Stimulated activated naive CD8-positive, alpha-beta T cell treated with anti-CD3 and anti-CD28 coated beads, Interleukin-15, Interleukin-2, amounts not matched to agents 100 ng/mL and 50 ng/mL, for 24 hours (primary cell): ENCODE measurements around the gene CD109.
A peak's percentile ranks its signal among the peaks of the same experiment; 100 is the strongest.
"Not testable (repeated sequence)": the region's sequence is repeated elsewhere in the genome, so short reads cannot be mapped to it uniquely, and the experiment has no call there.

Experiments used
- H3K27ac Mint-ChIP-seq: one replicate; pipeline ENCODE4 v1.8.0; 2021; ENCODE audit warnings: mild to moderate bottlenecking, mixed read lengths
- H3K27me3 Mint-ChIP-seq: one replicate; pipeline ENCODE4 v1.8.0; 2021; ENCODE audit warnings: mixed read lengths
- H3K36me3 Mint-ChIP-seq: one replicate; pipeline ENCODE4 v1.8.0; 2021; ENCODE audit warnings: low read depth, mixed read lengths
- H3K4me1 Mint-ChIP-seq: one replicate; pipeline ENCODE4 v1.8.0; 2021; ENCODE audit warnings: low read depth, mixed read lengths
- H3K4me3 Mint-ChIP-seq: one replicate; pipeline ENCODE4 v1.8.0; 2021; ENCODE audit warnings: mild to moderate bottlenecking, mixed read lengths
- H3K9me3 Mint-ChIP-seq: one replicate; pipeline ENCODE4 v1.8.0; 2021; ENCODE audit warnings: mixed read lengths

Gene CD109

DNA sequence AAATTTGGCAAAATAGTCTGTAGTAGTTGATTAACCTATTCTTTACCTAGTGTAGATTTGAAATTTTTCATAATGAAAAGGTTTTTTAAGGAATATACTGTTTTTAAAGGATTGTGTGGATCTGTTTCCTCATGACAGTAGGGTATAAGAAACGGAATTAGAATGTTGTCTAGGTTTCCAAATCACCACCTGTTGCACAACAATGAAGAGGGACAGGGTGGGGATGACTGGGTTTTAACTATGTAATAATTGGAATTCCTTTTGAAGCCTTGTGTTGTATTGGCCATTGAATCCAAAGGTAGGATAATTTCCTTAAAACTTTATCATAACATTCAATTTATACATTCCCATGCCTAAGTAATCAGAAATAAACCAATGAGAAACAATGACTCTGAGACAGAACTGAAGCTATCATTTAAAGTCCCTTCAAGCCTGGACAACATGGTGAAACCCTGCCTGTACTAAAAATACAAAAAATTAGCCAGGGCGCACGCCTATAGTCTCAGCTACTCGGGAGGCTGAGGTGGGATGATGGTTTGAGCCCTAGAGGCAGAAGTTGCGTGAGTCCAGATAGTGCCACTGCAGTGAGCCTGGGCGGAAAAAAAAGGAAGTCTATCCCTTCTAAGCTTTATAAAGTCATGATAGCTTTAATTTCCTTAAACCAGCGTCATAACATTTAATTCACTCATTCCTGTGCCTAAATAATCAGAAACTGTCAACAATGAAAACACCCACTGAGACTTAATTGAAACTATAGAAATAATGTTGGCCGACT, 23.9 kb upstream of the CD109 start:
- H3K4me3 Mint-ChIP-seq, result no peak overlapping the region
- H3K36me3 Mint-ChIP-seq, result no peaks in the 10 kb centered on the region
- no peaks in the 10 kb centered on the region for H3K9me3 Mint-ChIP-seq
- H3K27ac Mint-ChIP-seq, result no peak overlapping the region
- H3K27me3 Mint-ChIP-seq, result peaks cover 35% of the 10 kb centered on the region
- peaks cover 12% of the 10 kb centered on the region for H3K4me1 Mint-ChIP-seq

DNA sequence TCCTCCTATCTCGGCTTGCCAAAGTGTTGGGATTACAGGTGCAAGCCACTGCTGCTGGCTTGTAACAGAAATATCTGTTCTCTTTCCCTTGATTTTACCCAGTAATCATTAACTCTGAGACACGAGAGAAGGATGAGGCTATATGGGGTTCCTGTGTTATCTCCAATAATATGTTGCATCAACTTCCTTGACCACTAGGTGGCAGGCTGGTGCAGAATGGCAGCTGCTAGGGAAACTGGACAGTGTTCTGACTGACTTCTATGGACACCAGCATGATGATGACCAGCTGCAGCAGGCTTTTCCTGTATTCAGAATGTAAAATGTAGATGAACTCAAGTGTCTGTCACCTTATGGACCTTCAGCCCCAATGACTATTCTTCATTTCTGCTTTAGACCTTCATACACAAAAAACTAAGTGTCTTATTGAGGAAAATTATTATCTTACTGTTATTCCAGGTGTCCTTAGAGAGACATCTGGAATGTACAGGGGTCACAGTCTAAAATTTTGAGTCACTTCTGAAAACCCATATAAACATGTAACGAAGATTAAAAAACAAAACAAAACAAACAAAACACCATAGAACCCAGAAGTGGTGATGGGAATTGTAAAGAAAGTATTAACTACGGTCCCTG, 20.4 kb upstream of the CD109 start:
- no peak overlapping the region for H3K4me3 Mint-ChIP-seq
- H3K36me3 Mint-ChIP-seq, result no peaks in the 10 kb centered on the region
- H3K4me1 Mint-ChIP-seq, result peaks cover 3% of the 10 kb centered on the region
- H3K27me3 Mint-ChIP-seq, result peaks cover 21% of the 10 kb centered on the region
- no peaks in the 10 kb centered on the region for H3K9me3 Mint-ChIP-seq
- no peak overlapping the region for H3K27ac Mint-ChIP-seq

DNA sequence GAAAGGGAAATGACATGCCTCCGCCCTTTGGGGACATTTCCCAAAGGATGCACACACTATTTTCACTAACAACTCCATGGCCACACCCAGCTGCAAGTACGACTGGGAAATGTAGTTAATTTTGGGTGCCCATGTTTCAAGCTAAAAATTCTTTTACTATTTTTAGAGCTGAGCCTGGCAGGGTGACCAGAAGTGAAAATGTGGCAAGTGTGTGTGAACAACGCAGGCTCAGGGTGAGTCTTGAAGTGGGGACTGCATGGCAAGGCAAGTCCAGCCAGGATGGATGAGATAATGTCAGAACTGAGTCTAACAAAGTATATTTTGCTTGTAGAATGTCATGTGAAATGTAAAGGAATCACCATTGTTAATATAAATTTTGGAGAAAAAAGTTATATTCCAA, 17.0 kb upstream of the CD109 start:
- Mint-ChIP-seq H3K9me3 (peaks cover 6% of the 10 kb centered on the region), H3K4me1 (peaks cover 3% of the 10 kb centered on the region), H3K36me3 (no peaks in the 10 kb centered on the region), H3K27ac (no peak overlapping the region), H3K27me3 (peaks cover 16% of the 10 kb centered on the region), H3K4me3 (no peak overlapping the region)

DNA sequence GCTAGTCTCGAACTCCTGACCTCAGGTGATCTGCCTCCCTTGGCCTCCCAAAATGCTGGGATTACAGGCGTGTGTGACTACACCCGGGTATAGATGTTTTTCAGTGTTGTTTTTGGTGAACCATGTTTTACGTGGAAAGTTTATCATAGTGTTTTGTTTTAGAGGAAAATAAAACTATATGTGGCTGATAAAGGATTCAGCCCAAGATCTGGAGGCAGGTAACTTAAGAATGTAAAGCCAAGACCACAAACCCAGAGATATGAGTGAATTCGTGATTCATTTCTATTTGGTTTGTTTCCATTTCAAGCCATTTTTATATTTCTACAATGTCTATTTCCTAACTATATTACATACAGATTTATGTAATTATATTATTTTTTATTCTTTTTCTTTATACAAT, 16.2 kb upstream of the CD109 start:
- not testable (repeated sequence) for H3K4me1 Mint-ChIP-seq, H3K9me3 Mint-ChIP-seq, H3K36me3 Mint-ChIP-seq, H3K4me3 Mint-ChIP-seq, H3K27ac Mint-ChIP-seq
- H3K27me3 Mint-ChIP-seq, result peaks cover 21% of the 10 kb centered on the region

DNA sequence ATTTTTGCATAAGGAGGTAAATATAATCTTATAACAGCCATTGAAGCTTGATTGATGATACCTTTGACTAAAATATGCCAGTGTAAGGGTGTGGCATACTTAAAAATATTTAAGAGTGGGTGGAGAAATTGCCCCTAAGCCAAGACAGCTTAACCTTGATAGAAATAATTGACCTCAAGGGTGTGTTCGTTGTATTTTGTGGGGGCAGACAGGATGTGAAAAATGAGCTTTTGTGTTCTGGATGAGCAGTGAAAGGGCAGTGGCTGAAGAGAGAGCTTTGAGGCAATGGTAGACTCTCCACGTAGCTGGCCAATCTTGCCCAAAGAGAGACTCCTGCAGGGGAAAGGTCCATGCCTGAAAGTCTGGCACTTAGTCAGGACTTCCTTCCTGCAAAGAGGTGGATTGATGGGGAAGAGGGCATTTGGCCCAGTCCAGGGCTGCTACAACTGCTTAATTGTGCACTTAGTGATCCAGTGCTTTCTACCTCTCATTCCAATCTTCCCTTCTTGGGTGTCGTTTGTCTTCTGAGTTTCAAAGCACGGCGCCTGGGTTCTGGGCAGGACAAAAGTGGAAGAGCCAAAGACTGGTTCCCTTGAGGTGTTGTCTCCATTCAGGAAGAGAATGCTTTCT, 15.6 kb upstream of the CD109 start:
- Mint-ChIP-seq H3K4me3 (no peak overlapping the region), H3K4me1 (peaks cover 3% of the 10 kb centered on the region), H3K27me3 (peaks cover 21% of the 10 kb centered on the region), H3K27ac (no peak overlapping the region), H3K36me3 (no peaks in the 10 kb centered on the region), H3K9me3 (peaks cover 6% of the 10 kb centered on the region)

DNA sequence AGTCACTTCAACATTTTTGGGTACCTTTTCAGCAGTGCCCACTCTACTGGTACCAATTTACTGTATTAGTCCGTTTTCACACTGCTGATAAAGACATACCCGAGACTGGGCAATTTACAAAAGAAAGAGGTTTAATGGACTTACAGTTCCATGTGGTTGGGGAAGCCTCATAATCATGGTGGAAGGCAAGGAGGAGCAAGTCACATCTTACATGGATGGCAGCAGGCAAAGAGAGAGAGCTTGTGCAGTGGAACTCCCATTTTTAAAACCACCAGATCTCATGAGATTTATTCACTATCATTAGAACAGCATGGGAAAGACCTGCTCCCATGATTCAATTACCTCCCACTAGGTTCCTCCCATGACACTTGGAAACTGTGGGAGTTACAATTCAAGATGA, 12.4 kb upstream of the CD109 start:
- H3K4me1 Mint-ChIP-seq, H3K36me3 Mint-ChIP-seq, H3K9me3 Mint-ChIP-seq, H3K4me3 Mint-ChIP-seq, H3K27ac Mint-ChIP-seq: not testable (repeated sequence)
- peaks cover 39% of the 10 kb centered on the region for H3K27me3 Mint-ChIP-seq

DNA sequence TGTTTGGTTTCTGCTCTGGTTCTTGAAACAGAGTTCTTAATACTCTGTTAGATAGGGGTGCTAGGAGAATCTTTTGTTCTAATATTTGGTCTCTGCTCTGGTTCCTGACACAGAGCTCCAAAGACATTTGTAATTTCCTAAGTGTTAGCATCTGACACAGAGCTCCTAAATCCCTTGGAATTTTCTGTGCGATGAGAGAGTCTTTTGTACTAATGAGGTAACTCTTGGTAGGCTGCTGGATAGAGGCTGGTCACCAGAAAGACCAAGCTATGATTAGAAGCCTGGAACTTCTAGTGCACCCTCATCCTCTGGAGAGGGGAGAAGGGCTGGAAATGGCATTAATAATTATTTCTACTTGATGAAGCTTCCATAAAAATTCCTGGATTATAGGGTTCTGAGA, 7.7 kb upstream of the CD109 start:
- Mint-ChIP-seq H3K27ac (no peak overlapping the region), H3K4me3 (no peak overlapping the region), H3K27me3 (peaks cover 49% of the 10 kb centered on the region), H3K4me1 (peaks cover 9% of the 10 kb centered on the region), H3K9me3 (peaks cover 6% of the 10 kb centered on the region), H3K36me3 (no peaks in the 10 kb centered on the region)

DNA sequence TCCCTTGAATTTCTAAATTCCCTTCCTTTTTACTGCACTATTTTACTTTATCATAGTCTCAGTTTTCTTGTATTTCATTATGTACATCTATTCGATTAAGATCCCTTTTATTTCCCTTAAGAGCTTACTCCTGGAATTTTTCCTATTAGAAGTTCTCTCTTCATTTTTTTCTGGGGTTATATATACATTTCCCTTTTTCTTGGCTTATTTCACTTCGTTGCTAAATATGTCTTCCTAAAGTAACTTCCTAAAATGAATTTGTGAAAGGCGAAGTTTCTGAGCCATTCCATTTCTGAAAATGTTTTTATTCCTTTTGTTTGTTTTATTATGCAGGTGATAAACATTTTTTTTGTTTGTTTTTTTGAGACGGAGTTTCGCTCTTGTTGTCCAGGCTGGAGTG, 5.9 kb upstream of the CD109 start:
- H3K4me3 Mint-ChIP-seq, result no peak overlapping the region
- no peak overlapping the region for H3K27ac Mint-ChIP-seq
- H3K36me3 Mint-ChIP-seq, result no peaks in the 10 kb centered on the region
- H3K27me3 Mint-ChIP-seq, result peaks cover 38% of the 10 kb centered on the region
- no peaks in the 10 kb centered on the region for H3K9me3 Mint-ChIP-seq
- peaks cover 18% of the 10 kb centered on the region for H3K4me1 Mint-ChIP-seq

DNA sequence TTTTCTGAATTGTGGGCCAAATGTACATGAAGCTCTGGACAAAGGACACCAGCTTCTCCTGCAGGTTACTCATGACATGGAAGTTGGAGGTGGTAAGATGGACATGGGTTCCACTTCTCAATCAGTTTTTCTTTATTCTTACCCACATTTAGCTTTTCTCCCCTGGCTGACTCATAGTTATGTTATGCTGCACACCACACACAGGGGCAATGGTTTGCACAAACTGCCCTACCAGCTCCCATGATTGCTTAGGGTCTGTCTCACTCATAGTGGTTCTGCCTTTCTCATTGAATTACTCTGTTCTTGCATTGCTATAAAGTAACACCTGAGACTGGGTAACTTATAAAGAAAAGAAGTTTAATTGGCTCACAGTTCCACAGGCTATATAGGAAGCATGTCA, 4.5 kb upstream of the CD109 start:
- H3K27me3 Mint-ChIP-seq, result peaks cover 32% of the 10 kb centered on the region
- no peak overlapping the region for H3K4me3 Mint-ChIP-seq

DNA sequence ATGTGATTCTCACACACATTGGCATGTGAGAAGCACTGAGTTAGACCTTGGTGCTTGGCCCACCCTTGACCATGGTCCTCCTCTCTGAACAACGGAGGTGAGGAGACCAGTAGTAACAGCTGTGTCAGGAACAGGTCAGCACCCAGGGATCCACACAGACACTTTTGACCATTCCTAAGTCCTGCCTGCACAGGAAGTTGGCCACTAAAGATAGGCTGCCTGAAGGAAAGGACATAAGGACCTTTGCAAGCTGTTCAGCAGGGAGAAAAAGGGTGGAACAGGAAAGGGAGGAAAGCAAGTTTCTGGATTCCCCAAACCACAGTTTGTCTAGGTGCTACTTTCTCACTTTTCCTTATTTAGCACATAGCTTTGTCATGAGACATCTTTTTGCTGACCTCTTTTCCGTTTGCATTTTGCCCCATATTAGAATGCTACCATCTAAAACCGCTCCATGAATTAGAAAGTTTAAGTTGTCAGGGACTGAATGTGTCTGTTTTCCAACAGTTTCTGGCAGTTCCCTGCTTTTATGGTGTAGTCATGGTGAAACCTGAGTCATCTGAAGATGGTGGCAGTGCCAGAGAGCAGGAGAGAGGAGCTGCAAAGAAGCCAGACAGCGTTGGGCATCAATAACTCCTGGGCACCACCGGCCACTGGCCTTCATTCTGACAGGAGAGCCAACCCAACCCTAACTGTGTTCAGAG, 1.1 kb upstream of the CD109 start:
- H3K9me3 Mint-ChIP-seq, result no peaks in the 10 kb centered on the region

More for the DNA sequence above, 4.5 kb upstream of the CD109 start:
- Mint-ChIP-seq H3K36me3 (no peaks in the 10 kb centered on the region), H3K27ac (peak overlapping the region; percentile 11), H3K9me3 (no peaks in the 10 kb centered on the region), H3K4me1 (peaks cover 30% of the 10 kb centered on the region)

DNA sequence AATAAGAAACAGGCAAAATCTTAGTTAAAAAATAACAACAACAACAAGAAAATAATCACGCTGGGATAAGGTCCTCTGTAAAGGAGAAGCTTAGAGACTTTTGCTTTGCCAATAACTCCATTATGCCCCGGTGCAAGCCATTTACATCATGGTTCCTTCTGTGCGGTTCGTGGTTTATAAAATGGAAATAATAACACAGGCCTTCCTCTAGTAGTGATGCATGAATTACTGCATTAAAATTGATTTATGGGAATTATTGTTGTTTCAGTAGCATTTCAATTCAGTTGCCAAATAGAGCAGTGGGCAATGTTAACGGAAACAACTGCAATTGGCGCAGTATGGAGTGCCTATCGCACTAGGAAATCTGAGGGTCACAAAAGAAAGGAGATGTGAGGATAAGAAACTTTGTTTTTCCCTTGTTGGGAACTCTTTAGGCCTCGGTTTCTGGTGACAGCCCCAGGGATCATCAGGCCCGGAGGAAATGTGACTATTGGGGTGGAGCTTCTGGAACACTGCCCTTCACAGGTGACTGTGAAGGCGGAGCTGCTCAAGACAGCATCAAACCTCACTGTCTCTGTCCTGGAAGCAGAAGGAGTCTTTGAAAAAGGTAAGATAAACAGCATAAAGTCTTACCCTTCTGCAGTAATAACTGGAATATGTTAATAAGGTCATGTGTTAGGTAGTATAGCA, 1.1 kb downstream of the CD109 start:
- H3K4me1 Mint-ChIP-seq, result peaks cover 54% of the 10 kb centered on the region
- H3K27ac Mint-ChIP-seq, result peak overlapping the region; percentile 96
- H3K9me3 Mint-ChIP-seq, result no peaks in the 10 kb centered on the region
- H3K27me3 Mint-ChIP-seq, result peaks cover 32% of the 10 kb centered on the region
- H3K36me3 Mint-ChIP-seq, result peaks cover 37% of the 10 kb centered on the region
- peak overlapping the region; percentile 94 for H3K4me3 Mint-ChIP-seq

More for the DNA sequence above, 1.1 kb upstream of the CD109 start:
- H3K27ac Mint-ChIP-seq, result peak overlapping the region; percentile 92
- H3K27me3 Mint-ChIP-seq, result peaks cover 38% of the 10 kb centered on the region
- H3K36me3 Mint-ChIP-seq, result peaks cover 25% of the 10 kb centered on the region
- H3K4me3 Mint-ChIP-seq, result peak overlapping the region; percentile 94
- peaks cover 55% of the 10 kb centered on the region for H3K4me1 Mint-ChIP-seq

DNA sequence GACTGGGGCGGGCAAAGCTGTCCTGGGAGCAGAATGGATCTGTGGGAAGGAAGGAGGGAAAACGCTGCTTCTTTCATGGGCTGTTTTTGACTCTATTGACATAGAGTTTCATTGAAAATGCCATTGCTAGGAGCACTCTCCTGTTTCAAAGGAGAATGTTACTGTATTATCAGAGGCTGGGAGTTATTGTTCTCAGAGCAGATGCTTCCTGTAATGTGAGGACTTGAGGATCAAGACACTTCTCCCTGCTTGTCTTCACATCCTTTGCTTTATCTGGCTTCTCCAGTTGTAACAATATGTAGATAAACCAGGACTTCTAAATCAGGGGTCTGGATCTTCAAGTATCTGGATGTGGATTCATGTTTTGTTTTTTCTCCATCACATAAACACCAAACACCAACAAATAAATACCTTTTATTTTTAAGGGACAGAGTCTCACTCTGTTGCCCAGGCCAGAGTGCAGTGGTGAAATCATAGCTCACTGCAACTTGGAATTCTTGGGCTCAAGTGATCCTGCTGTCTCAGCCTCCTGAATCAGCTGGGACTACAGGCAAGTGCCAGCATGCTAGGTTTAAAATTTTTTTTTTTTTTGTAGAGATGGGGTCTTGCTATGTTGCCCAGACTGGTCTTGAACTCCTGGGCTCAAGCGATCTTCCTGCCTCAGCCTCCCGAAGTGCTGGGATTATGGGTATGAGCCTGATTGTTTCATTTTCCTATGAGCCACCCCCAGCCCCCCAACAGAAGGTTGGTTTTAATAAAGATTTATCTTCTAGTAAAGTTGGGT, 3.9 kb downstream of the CD109 start:
- Mint-ChIP-seq H3K4me3 (no peak overlapping the region), H3K27me3 (peaks cover 38% of the 10 kb centered on the region)

DNA sequence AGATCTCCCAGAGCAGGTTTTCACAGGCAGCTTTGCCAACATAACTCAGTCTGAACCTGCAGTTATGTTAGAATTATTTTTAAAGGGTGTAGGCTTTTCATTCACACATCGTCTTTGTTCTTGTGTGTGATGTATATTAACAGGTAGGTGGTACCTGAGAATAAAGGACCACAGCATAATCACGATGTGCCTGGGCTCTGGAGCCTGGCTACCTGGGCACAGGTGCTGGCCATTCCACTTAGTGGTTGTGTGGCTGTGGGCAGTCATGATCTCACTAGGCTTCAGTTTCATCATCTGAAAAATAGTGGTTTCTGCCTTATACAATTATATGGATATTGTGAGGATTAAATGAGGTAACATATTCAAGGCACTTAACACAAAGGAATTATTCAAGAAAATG, 6.4 kb downstream of the CD109 start:
- peaks cover 30% of the 10 kb centered on the region for H3K27me3 Mint-ChIP-seq
- H3K4me3 Mint-ChIP-seq, result no peak overlapping the region
- peak overlapping the region; percentile 50 for H3K27ac Mint-ChIP-seq
- H3K36me3 Mint-ChIP-seq, result peaks cover 51% of the 10 kb centered on the region
- H3K4me1 Mint-ChIP-seq, result peaks cover 24% of the 10 kb centered on the region
- H3K9me3 Mint-ChIP-seq, result no peaks in the 10 kb centered on the region

More for the DNA sequence above, 3.9 kb downstream of the CD109 start:
- Mint-ChIP-seq H3K36me3 (peaks cover 57% of the 10 kb centered on the region), H3K27ac (no peak overlapping the region), H3K4me1 (peaks cover 47% of the 10 kb centered on the region), H3K9me3 (no peaks in the 10 kb centered on the region)

DNA sequence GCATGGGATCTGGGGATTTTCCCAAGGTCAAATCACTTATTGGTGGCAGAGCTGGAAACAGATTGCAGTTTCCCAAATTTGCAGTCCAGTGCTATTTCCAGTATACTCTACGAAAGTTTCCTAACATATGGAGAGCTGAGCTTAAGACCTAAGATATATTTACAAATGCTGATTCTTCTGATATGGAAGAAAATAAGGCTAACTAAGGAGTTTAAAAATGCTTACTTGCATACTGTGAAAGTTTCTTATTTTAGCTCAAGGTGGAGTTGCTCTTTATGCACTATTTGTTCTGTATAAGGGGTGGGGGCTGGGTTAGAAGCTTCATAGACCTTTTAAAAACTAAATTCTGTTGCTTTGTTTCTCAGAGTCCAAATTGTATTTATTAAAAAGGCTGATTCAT, 7.5 kb downstream of the CD109 start:
- H3K36me3 Mint-ChIP-seq, result peaks cover 42% of the 10 kb centered on the region
- H3K27ac Mint-ChIP-seq, result peak overlapping the region; percentile 79
- peaks cover 16% of the 10 kb centered on the region for H3K4me1 Mint-ChIP-seq
- peaks cover 23% of the 10 kb centered on the region for H3K27me3 Mint-ChIP-seq
- H3K4me3 Mint-ChIP-seq, result no peak overlapping the region
- H3K9me3 Mint-ChIP-seq, result no peaks in the 10 kb centered on the region
